Erythroblast (primary cell): Measurements from ENCODE around the gene PLCB4.

ENCODE experiments used
- GATA1 ChIP-seq: IDR thresholded peaks from 2 replicates; pipeline ENCODE4 v1.6.1; 2011; ENCODE audit warnings: low read depth, mild to moderate bottlenecking, control low read depth, low read length, moderate library complexity
- POLR2A ChIP-seq: IDR thresholded peaks from 2 replicates; pipeline ENCODE4 v1.6.1; 2011; ENCODE audit warnings: mild to moderate bottlenecking, low read length

- TF ChIP-seq POLR2A (no peak), GATA1 (no peak)
Observed at GRCh38 chr20:9179867-9180266, 111.0 kb downstream of the PLCB4 start.
